ENCODE data around the gene SYK.

SYK gene

DNA sequence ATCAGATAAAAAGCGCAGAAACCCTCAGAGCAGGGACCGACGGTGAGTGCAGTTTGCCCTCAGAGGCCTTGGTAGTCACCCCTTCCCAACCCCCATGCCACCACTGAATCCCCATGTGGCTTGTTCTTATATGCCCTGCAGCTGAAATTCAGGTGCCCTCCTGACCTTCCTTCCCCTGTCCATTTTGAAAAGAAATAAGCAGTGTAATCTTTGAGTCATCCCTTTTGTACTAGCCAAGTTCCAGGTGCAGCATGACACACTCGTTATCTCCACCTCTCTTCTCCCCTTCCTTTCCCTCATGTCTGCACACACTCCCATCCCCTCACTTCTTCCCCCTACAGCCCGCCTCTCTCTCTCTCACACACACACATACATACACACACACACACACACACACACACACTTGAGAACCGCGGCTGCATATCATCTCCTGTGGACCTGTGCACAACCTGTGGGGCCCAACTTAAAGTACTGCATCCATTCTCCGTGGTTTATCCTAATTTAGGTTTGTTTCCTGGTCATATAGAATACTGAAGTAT lies 53.1 kb downstream of the SYK start:
- no peak for DNase-seq

GRCh38 chr9:90855208-90855902 lies 53.7 kb downstream of the SYK start:
- DNase-seq = no peak

GRCh38 chr9:90857091-90857490 lies 55.5 kb downstream of the SYK start:
- no peak for DNase-seq

GRCh38 chr9:90857855-90858254 lies 56.2 kb downstream of the SYK start:
- no peak for DNase-seq

DNA sequence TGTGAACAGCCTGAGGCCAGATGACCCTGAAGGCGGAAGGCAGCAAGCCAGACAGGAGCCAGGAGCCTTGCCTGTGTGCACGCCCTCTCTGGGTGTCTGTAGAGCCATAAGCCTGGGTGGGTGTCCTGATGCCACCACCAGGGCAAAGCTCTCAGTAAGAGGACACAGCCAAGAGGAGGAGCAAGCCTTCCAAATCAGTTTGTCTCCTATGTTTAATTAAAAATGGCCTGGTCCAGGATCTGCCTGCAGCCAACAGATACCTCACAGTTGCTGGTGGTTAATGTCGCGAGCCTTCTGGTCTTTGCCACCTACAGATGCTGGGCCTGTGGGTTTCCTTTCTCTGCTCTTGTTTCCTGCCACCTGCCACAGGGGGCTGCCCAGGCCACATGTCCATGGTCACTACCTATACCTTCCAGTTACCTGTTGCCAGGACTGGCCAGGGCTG lies 56.9 kb downstream of the SYK start:
- no peak for DNase-seq

DNA sequence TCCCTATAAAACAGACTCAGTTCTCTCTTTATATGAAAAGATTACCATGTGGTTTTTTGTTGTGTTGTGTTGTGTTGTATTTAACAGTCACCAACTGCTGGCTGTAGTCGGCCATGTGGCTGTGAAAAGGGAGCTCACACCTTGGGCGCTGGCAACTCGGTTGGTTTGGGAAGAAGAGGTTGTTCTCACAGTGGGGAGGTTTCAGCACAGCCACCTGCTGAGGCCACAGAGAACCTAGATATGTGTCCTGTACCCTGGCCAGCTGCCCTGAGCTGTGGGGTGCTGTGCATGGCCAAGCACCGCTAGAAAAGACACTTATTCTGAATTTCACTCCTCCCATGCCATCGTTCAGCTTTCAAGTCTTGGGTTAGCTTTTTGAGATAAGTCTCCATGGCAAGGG lies 58.8 kb downstream of the SYK start:
- no peak for DNase-seq

DNA sequence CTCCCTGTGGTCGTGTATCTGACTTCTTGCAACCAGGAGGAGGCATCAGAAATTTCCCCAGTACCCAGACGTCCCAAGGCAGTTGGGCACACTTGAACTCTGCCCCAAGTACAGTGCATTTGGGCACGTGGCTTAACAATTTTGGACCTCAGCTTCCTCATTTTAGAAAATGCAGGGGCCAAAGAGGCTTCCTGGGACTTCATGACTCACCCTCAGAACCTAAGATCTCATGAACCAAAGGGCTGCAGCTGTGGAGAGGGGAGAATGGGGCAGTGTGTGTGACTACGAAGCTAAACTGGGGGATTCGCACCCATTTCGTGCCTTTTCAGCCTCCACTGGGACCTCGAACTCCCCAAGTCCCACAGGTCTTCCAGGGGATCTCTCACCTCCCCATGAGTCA lies 59.2 kb downstream of the SYK start:
- DNase-seq = no peak

DNA sequence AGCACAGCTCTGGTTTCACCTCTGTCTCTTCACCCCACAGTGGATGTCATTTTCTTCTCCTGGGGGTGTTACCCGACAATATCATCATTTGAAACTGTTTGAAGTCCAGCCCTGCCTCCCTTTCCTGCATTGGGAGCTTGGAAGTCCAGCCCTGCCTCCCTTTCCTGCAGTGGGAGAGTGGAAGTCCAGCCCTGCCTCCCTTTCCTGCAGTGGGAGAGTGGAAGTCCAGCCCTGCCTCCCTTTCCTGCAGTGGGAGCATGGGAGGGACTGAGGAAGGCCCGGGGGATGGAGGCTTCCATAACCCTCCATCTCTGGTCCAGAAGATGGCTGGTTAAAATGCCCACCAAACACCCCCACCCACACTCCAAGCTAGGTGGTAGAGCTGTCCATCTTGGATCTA lies 59.8 kb downstream of the SYK start:
- DNase-seq = no peak

GRCh38 chr9:90861826-90862740 lies 60.5 kb downstream of the SYK start:
- no peak for DNase-seq

- DNase-seq = no peak
Observed at GRCh38 chr9:90864779-90865178, 63.2 kb downstream of the SYK start.

GRCh38 chr9:90867101-90867500 lies 65.5 kb downstream of the SYK start:
- DNase-seq = no peak

- DNase-seq = no peak
Observed at GRCh38 chr9:90868555-90868954, 66.9 kb downstream of the SYK start.

DNA sequence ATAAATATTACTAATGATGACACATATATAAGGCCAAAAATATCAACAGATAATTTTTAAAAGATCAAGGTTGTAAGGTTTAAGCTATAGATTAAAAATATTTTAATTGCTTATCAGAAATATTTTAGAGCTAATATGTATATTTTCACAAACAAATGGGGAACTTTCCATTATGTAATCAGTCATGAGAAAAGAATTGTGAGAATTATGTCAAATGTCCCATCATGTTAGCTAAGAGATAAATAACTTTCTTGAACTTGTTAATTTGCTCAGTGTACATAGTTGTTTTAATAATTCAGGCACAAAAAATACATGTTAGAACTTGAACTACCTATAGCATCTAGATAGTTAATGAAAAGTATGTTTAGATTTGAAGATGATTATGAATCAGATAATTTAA lies 67.7 kb downstream of the SYK start:
- no peak for DNase-seq

DNA sequence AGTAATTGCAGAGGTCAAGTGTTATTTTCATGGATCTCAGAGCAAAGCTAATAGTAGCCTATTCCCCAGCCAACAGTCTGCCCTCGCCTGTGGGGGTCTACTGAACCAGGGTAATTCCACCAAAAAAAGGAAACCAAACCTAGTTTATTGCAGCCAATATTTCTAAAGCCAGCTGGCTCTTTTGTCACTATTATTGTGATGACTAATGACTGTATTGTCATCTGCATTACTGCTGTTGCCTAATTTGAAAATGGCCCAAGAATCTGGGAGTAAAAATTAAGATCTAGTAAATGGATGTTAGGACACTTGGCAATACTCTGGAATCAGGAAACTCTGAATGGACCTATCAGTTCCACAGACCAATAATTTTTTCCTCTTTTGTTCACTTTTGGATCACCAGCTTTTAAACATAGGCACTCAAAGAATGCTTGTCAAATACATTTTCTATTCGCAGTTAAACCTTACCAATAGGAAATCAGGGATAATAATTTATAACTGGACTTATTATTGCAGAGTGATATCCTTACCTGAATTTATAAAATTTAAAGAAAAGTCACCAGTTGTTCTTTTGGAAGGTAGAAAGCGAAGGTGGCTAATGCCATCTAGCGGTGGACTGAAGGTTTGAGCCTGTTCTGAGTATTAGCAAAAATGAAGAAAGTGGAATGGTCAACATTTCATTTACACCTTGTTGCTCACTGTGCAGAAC lies 69.2 kb downstream of the SYK start:
- no peak for DNase-seq

GRCh38 chr9:90871327-90871935 lies 69.8 kb downstream of the SYK start:
- DNase-seq = no peak

GRCh38 chr9:90872835-90873294 lies 71.2 kb downstream of the SYK start:
- no peak for DNase-seq

DNA sequence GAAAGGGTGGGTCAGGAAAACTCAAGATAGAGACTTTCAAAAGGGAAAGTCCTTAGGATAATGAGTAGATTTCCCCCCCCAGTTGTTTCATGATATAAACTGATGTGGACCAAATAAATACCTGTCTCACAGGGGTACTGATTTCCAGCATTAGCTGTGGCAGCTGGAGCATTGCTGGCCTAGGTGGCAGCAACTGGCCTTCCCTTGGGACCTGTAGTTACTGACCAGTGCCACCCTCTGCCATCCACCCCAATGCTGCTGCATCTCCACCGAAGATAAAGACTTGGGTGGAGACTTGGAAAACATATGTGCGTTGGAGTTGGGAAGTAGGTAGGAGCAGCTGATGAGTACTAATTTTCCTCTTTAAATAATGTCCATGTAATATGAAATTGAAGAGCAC lies 71.8 kb downstream of the SYK start:
- DNase-seq = no peak

DNA sequence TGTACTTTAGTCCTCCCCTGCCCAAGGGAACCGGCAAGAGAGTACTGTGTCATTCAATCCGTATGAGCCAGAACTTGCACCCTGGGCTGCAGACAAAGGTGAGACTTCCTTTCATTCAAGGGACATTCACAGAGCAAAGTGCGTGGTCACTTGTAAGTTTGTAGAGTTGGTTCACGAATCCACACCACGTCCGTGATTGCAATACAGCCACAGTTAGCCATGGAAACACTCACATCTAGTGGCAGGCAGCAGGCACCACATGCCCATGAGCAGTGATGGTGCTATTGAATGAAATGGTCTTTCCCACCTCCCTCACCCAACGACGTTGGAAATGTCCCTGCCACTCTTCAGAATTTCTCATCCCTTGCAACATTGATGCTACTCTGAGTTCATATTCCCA lies 72.6 kb downstream of the SYK start:
- DNase-seq = no peak

DNA sequence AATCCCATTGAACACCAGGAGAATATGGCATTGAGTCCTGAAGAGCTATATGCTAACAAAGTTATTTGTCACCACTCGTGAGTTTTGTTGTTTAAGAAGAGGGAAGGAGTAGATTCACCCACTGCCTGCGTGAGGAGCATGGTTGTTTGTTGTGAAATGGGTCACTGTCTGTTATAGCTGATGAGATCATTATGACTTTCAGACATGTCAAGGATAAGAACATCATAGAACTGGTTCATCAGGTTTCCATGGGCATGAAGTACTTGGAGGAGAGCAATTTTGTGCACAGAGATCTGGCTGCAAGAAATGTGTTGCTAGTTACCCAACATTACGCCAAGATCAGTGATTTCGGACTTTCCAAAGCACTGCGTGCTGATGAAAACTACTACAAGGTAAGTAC lies 76.9 kb downstream of the SYK start:
- DNase-seq = no peak

DNA sequence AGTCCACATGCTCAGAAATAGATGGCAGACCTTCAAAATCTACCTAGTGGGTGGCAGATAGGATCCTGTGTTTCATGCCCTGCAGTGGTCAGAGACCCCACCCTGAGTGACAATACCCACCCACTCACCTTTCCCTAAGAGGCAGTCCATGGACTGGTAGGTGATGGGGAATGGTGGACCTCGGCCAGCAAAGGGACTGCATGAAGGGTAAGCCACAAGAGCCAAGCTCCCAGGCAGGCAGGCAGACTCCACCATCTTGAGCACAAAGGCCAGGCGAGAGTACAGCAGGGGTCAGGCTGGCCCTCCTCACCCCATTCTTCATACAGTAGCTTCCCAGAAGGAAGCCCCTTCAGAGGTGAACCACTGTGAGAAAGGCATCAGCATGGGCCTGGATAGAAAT lies 78.4 kb downstream of the SYK start:
- no peak for DNase-seq

- DNase-seq = no peak
Observed at GRCh38 chr9:90880669-90881068, 79.0 kb downstream of the SYK start.

DNA sequence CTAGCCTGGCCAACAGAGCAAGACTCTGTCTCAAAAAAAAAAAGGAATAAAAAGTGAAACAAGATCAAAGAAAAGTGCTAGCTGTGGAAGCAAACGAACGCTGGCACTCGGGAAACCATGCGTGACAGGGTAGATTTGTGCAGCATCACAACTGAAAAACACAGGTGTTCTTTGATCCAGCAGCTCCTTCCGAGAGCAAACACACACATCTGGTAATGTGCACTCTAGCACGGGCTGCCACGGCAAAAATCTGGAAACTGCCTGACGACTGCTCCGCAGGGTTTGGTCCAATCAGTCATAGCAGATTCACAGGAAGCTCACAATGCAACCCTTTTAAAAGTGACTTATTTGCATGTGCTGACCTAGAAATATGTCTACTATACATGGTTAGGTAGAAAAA lies 80.0 kb downstream of the SYK start:
- no peak for DNase-seq
